ENCODE measurements around the gene MIGA1.
"Not testable (repeated sequence)": the region's sequence is repeated elsewhere in the genome, so short reads cannot be mapped to it uniquely, and the experiment has no call there.

MIGA1 gene

GRCh38 chr1:77802026-77802425 is 22.6 kb downstream of the MIGA1 start:
- DNase-seq (ENCODE audit: low read depth in 2 of 2): no peak

- DNase-seq (ENCODE audit: low read depth in 2 of 2): no peak
These were observed 23.9 kb downstream of the MIGA1 start for GRCh38 chr1:77803371-77803770.

DNA sequence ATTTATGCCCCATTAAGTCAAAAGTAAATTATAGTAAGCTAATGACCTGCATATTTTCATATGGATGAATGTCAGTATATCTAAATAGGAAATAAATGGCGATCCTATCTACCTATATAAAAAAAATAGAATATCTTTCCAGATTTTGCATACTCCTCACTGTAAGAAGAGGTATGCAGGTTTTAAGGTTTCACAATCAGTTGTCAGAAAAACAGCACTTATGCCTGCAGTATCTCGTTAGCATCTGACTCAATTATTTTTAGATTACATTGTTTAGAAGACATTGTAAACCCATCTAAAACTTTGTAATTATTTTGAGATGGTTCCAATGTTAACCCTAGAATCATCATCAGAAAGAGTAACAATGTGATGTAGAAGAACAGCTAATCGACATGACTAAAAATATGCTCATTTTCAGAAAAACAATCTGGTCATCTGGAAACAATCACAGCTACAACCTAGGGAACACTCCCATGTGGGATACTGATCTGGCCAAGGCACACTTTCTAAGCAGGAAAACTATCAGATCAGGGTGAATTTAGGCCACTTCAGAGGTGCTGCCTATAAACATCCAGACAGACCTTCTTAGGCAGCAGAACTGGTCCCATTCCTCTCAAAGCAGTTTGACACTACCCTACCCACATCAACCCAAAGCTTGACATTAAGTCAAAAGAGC is 30.5 kb downstream of the MIGA1 start:
- DNase-seq (ENCODE audit: low read depth in 2 of 2): not testable (repeated sequence)

- DNase-seq (ENCODE audit: low read depth in 2 of 2): not testable (repeated sequence)
These were observed 32.1 kb downstream of the MIGA1 start for GRCh38 chr1:77811589-77811988.

GRCh38 chr1:77817368-77818209 is 38.1 kb downstream of the MIGA1 start:
- no peak for DNase-seq (ENCODE audit: low read depth in 2 of 2)

- DNase-seq (ENCODE audit: low read depth in 2 of 2): no peak
These were observed 40.7 kb downstream of the MIGA1 start for GRCh38 chr1:77820121-77820520.

GRCh38 chr1:77824079-77824478 is 44.6 kb downstream of the MIGA1 start:
- DNase-seq (ENCODE audit: low read depth in 2 of 2): peak; percentile 36 to 47

DNA sequence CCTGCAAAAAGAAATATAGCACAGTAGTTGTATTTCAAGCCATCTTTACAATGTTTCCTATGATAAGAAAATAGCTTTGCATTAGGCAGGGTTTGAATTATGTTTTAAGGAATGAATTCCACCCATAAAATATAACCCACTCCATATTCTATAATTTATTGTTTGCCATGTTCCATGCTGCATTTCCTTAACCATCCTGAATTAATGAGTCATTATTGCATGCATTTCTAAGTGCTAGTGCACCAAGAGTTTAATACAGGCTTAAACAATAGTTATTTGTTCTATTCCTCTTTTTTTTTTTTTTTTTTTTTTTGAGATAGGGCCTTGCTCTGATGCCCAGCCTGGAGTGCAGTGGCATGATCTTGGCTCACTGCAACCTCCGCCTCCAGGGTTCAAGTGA is 45.2 kb downstream of the MIGA1 start:
- no peak for DNase-seq (ENCODE audit: low read depth in 2 of 2)

DNA sequence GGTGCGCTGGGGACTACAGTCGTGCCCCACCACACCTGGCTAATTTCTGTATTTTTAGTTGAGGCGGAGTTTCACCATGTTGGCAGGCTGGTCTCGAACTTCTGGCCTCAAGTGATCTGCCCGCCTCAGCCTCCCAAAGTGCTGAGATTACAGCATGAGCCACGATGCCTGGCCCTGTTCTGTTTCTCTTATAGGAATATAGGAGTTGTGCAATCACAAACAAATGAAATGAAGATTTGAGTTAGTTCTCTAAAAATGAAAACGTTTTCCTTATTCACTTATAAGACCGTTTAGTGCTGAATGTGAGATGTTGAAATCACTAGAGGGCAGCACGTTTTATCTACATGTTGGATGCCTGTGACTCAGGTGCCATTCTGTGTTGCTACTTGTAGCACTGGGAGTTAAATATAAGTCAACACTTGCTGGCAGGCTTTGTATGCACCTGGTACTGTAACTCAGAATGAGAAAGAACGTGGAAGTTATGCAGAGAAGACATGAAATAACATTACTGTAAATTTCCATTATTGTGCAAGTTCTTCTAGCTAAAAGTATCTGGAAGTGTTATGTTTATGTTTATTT is 45.8 kb downstream of the MIGA1 start:
- peak in 1 of 2 experiments; percentile 22 for DNase-seq (ENCODE audit: low read depth in 2 of 2)

GRCh38 chr1:77826851-77827250 is 47.4 kb downstream of the MIGA1 start:
- not testable (repeated sequence) for DNase-seq (ENCODE audit: low read depth in 2 of 2)

GRCh38 chr1:77828098-77828497 is 48.6 kb downstream of the MIGA1 start:
- no peak for DNase-seq (ENCODE audit: low read depth in 2 of 2)

- DNase-seq (ENCODE audit: low read depth in 2 of 2): no peak
These were observed 50.4 kb downstream of the MIGA1 start for GRCh38 chr1:77829851-77830250.

- DNase-seq (ENCODE audit: low read depth in 2 of 2): no peak
These were observed 51.5 kb downstream of the MIGA1 start for GRCh38 chr1:77830946-77831345.

DNA sequence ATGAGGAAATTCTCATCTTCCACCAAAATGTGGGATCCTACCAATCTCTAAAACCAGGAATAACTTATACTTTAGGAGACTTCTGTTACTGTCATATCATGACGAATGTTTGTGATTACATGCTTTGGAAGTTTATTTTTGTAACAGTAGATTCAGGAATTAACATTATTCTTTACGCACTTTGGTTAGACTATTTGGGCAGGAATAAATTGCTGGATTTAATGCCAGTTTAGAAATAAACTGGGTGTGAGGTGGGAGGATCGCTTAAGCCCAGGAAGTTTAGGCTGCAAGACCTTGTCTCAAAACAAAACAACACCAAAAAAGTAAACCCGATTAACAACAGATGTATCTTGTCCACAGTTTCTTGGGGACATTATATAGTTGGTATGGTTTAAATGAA is 52.1 kb downstream of the MIGA1 start:
- no peak for DNase-seq (ENCODE audit: low read depth in 2 of 2)

DNA sequence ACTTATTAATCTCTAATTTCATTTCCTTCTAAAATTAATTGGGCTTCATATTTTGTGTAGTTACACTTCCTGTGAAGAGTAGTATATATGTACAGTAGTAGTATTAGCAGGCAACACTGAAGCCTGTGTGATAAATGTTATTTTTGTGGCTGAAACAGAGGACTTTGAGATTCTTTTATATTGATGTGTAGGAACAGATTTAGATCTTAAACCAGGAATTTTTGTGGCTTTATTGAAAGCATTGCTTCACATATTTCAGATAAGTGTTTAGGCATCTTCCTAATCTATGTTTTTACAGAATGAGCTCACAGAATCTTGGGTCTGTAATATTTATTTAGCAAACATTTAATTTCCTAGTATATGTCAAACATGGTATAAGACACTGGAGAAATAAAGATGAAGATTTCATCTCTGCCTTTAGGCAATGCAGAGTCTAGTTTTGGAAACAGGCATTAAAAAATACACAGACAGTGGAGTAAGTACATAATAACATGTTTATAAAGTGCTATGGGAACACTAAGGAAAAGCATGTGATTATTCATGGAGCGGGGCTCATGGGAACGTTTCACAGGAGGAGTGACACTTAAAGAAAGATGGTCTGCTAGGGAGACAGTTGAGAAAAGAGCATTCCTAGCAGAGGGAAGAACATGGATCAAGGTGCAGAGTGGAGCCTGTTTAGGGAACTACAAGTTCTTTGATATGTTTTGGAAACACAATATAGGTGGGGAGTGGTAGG is 52.7 kb downstream of the MIGA1 start:
- peak; percentile 32 to 42 for DNase-seq (ENCODE audit: low read depth in 2 of 2)

- DNase-seq (ENCODE audit: low read depth in 2 of 2): peak; percentile 88 to 93
These were observed 53.5 kb downstream of the MIGA1 start for GRCh38 chr1:77832901-77833300.

DNA sequence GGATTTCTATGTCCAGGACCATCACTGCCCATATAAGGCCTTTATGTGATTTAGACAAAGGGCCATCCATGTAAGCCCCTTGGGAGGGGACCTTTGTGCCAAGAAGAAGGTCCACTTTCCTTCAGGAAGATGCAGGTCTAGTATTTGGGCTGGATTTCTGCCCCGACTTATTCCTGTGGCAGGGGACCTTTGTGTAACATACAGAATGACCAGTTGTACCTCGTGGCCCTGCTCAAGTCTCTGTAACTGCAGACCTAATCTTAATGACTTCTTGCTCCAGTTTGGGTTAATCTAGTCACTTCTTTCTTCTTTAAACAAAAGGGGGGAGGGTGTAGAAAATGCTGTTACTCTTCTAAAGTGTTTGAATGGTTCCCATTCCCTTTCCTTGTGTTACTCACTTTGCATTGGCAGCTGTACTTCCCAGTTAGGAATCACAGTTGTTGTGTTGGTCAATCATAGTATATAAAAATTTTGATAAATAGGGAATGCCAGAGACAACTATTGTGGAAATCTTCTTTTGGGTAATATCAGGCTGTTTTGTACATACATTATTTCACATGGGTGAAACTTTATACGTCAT is 54.2 kb downstream of the MIGA1 start:
- DNase-seq (ENCODE audit: low read depth in 2 of 2): no peak

DNA sequence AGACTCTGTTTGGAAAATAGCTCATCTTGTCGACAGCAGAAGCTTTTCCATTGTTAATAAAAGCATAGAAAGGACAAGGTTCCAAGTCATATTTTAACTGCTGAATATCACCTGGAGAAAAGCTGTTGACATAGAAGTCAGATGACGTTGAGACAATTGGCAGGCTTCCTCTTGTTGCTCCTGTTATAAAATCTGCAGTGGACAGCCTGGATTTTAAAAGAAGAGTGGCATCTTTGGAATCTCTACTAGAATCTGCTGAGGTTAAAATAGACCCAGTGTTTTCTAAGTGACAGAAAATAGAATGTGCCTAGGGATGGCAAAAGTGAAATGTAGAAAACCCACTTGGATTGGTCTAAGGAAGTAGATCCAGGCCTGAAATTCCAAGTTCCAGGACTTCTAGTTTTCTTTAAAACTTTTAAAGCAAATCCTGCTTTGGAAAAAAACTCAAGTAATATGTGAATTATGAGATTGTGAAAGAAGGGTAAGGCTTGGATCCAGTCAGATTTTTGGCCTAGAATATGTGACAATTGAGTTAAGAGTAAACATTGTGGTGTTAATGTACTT is 55.4 kb downstream of the MIGA1 start:
- DNase-seq (ENCODE audit: low read depth in 2 of 2): peak; percentile 34 to 40

- DNase-seq (ENCODE audit: low read depth in 2 of 2): no peak
These were observed 62.1 kb downstream of the MIGA1 start for GRCh38 chr1:77841574-77841973.

- no peak for DNase-seq (ENCODE audit: low read depth in 2 of 2)
These were observed 66.5 kb downstream of the MIGA1 start for GRCh38 chr1:77845951-77846350.

GRCh38 chr1:77846966-77847365 is 67.5 kb downstream of the MIGA1 start:
- DNase-seq (ENCODE audit: low read depth in 2 of 2): no peak
